HG03175 (cell line): ENCODE measurements around the gene PARP11.

Source experiments
- ATAC-seq: cut with Tn5 transposase; IDR thresholded peaks from one replicate; pipeline ENCODE4 v1.9.1; 2021; ENCODE audit warnings: mild to moderate bottlenecking, moderate library complexity; ENCODE audit not compliant: unreplicated experiment

Gene PARP11

DNA sequence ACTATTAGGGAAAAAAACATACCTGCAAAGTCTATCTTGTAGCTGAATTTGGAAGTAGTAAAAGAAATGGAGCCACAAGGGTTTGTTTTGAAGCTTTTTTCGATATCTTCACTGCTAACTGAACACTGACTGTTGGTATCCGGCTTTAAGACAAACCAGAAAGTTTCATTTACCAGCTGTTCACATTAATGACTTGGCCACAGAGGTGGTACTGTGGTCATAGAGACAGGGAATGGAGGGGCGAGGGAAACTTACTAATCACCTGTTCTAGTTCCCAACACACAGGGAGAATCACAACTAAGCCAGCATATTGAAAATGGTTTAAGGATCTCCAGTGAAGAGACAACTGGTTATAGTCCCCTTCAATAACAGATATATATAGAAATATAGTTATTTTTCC is 44.3 kb downstream of the PARP11 start:
- no peak for ATAC-seq

DNA sequence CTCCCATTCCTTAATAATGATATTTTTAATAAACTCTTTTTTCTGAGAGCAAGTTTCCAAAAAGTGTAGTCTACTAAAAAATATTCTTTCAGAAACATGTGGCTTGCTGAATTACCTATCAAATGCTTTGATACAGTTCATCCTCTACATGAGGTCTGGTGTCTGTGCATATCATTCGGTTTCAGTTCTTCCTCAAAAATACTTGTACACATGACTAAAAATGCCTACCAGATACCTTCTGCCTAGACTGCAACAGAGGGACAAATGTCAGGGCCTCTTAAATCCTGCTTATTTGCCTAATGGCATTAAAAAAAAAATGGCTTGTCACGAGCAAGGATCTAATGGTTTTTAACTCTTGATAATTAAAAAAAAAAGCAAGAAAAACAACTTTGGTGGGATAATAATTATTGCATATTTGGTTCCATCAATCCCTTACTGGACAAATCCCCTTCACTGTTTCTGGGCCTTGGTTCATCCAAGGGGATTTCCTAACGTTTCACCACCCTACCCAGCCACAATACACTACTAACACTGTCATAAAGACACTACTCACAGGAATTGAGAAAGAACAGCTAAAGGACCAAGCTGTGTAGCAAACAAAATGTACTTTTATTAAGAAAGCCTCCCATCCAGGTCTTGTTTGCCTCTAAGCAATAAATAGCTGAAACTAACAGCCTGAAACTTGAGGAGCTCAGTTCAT is 45.7 kb downstream of the PARP11 start:
- ATAC-seq = no peak

DNA sequence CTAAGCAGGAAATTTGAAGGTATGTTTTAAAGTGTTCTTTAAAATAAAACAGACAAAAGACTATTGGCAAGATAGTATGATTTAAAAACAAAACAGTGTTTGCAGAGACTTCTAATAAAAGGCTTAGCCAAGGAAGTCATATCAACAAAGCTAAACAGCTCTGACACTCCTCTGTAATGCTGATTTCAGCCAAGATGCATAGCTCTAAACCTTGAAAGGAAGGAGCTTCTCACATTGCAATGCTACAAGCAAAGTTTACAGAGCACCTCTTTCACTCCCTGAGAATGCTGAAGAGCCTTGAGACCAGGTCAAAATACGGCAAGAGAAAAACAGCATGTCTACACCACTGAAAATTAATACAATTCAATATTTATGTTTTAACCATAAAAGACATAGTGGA is 51.8 kb downstream of the PARP11 start:
- ATAC-seq = no peak

DNA sequence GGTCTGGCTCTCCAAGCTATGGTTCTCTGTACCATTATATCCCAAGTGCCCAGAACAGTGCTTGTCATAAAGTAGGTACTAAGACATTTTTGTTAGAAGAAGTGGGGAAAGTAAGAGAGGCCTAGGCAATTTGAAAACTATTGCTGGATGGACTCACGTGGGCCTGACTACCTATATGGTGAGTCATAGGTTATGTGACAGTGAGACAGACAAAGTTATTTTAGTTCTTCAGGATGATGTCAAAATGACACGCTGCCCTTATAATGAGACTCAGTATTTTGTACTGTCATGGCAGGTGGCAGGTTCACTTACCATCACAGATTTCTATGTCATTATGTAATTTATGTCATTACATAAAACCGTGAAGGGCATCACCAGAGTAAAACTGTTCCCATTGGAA is 53.1 kb downstream of the PARP11 start:
- no peak for ATAC-seq

DNA sequence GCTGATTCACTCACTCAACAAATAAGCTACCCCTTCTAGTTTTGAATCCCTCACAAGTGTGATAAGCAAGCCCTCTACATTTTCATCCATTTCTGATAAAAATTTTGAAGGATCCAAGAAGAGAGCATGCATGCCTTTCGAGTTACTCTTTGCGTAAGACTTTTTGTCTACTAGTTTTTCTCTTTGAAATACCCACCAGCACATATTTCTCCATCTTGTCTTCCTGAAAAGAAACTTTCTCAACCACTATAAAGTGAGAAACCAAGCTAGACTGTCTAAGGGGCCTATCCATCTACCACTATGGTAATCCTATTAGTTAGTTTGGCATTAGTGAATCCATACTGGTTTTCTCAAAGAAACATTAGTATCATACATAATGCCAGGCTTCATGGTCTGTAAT is 56.9 kb downstream of the PARP11 start:
- no peak for ATAC-seq

DNA sequence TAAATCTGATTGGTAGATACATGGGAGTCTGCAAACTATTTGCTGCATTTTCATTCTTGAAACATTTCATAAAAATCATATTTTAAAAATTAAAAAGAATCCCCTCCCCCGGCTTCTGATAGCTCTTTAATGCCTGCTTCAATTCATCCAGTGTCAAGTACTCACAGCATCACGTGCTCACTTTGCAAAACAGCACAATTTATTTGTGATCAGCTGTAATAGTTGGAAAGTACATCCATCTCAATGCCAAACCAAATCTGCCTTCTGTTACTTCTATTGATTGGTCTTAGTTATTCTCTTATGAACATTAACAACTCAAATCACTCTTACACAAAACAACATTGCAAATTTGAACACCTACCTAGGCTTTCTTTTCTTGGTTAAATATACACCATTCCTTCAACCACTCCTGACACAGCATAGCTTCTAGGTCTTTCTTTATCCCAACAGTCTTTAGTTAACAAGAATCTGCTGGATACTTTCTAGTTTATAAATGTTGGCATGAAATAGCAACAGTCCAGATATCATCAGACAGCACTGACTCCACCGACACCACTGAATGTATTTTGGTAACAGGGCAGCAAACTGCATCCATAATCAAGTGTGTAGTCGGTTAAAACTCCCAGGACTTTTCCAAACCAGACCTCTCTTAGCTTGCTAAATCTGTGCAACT is 58.0 kb downstream of the PARP11 start:
- no peak for ATAC-seq

DNA sequence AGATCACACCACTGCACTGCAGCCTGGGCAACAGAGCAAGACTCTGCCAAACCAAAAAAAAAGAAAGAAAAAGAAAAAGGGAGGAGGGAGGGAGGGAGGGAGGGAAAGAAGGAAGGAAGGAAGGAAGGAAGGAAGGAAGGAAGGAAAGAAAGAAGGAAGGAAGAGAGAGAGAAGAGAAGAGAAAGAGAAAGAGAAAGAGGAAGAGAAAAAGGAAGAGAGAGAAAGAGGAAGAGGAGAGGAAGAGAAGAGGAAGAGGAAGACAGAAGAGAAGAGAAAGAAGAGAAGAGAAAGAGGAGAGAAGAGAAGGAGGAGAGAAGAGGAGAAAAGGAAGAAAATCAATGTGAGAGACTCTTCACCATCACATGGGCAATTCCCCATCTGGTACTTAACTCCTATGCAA is 62.7 kb downstream of the PARP11 start:
- no peak for ATAC-seq

DNA sequence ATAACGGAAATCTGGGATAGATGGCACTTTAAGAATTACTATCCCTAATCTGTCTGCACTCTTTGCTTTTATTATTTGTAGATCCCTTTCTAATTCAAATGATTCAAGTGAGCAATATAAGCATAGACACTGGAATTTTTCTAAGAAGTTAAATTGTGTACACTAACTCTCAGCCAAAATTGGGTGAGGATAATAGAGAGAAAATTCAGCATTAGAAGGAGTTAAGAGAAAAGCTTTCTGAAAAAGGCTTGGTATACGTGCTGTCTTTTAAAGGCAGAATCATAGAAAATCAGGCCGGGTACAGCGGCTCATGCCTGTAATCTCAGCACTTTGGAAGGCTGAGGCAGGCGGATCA is 63.2 kb downstream of the PARP11 start:
- no peak for ATAC-seq

DNA sequence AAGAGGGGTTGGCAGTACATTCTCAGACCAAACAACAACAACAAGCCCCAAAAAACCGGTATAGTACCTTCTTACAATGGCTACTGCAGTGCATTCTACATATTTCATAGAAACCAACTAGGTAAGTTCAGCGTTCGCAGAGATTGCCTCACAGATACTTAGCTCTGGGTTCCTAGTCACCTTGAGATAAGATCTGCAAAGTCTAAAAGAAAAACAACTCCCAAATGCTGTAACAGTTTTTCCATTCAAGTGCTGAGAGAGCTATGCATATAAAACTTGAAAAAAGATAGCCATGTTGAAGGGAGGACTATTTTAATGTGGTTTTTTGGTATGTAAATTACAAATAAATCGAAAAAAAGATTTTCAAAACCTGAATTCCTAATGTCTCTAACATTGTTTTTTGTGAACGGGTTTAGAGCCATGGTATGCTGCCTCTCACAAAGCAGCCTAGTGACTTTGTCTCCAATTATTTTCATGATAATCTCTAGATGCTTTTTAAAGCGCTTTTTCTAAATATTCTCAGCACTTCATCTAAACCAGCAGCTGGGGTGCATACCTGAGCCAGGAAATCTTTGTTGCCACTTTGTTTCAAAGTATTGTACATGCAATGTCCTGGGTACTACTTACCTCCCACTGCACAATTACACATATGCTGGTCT is 63.7 kb downstream of the PARP11 start:
- ATAC-seq = no peak

DNA sequence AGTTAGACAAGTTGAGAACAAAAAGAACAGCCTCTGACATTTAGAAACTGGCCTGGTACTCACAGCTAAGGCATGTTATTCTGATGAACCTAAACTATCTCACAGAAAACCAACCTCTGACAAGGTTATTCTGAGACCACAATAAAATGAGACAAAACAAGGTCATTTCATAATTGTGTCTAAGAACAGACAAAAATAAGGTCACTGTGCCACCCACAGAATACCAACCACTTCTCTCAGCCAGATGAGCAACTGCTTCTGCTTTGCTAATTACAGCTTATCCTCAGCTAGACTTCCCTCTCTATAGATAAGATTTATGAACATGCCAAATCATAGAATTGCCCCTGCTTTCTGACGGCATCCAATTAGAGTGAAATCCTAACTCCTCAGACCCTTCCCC is 68.1 kb downstream of the PARP11 start:
- no peak for ATAC-seq

DNA sequence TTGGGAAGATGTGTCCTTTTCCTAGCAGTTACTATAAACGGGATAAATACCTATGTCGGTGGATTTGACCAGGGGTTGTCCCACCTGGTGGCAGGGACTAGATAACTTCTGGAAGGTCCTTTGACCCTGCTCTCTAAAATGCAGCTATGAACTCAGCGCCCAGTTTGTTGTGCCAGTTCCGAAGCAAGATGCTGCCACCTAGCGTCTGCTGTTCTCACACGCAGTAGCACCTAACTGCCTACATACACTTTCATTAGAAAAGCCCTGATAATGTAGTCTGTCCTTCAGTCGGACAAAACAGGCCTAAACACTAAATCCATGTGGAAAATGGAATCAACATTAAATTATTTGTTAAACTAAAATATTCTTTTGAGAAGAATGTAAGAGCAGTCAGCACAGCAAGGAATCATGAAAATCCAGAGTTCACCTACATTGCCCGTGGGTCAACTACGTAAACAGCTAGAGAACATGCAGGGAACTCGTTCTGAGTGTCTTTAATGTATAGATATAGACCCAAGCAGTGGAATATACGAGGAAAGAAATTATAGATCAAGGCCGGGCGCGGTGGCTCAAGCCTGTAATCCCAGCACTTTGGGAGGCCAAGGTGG is 69.2 kb downstream of the PARP11 start:
- ATAC-seq = no peak

DNA sequence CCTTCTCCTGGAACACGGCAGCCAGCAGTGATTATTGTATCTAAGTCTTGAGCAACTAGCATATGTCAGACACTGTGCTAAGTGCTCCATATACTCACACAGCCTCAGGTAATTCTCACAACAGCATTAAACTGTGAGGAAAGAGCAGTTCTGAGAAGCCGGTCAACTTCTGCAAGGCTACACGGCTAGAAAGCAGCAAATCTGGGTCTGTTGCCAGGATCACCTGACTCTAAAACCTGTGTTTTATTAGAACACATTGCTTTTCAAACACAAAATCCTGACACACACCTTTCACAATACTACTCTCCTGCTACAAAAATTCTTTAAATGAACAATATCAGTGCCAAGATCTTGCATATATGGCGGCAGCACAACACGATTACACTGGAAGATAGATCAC is 70.5 kb downstream of the PARP11 start:
- no peak for ATAC-seq

DNA sequence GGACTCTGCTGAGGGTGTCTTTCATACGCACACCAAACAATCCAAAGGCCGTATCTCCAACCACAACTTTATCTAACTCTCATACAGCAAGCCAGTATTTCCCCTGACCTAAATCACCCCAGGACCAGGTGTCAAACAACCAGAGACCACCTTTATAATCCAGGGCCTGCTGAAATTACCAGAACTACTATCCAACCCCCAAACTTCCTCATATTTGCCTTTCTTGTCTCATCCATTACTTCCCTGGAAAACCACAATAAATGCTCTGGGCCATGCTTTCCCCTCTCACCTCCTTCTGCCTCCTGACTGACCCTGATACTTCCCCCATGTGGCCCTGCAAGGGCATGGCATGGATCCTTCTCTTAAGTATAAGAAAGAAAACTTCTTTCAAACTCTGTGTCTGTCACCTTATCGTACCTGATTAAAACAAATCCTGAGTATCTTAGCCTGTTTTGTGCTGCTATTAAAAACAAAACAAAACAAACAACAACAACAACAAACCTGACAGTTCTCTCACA is 75.6 kb downstream of the PARP11 start:
- no peak for ATAC-seq

DNA sequence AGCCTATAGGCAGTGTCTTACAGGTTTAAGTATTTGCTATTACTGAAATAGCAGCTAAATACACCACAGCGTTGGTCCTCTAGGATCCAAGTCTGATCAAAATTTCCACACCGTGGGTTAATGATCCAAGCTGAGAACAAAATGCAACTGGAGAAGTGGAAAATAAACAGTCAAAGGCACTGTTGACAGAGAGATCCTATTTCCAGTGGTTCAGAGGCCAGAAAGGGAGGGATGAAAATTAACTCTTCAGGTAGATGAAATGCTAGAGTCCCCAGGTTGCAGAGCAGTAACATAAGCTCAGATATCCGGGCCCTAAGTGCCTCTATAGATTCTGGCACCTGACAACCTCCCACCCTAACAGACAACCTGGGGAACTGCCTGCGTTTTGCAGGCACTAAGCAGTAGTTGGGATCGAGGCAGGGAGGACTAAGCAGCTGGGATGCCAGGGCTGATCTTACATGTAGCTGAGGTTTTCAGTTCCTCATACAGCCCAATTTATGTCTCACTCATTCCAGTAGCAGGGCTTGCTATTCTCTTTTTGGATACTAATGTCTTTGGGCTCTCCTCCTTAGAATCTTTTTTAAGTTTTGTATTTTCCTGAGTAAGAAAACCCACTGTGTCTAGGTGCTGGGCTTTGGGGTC is 77.6 kb downstream of the PARP11 start:
- ATAC-seq = no peak

DNA sequence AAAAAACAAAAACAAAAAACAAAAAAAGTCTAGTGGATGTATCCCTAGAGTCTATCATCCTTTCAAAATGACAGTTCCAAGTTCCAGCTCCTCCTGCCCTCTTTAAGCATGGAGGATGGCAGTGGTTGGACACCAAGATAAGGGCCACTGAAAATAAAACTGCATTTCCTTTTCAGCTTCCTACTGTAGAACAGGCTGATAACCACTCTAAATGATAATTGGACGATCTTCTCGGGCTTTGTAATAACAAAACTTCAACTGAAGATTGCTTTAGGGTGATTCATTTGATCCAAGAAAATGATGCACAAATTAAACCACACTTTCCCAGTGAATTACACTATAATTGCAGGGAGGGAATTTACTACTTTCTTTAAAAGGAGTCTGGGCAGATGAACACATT is 78.1 kb downstream of the PARP11 start:
- ATAC-seq = no peak

DNA sequence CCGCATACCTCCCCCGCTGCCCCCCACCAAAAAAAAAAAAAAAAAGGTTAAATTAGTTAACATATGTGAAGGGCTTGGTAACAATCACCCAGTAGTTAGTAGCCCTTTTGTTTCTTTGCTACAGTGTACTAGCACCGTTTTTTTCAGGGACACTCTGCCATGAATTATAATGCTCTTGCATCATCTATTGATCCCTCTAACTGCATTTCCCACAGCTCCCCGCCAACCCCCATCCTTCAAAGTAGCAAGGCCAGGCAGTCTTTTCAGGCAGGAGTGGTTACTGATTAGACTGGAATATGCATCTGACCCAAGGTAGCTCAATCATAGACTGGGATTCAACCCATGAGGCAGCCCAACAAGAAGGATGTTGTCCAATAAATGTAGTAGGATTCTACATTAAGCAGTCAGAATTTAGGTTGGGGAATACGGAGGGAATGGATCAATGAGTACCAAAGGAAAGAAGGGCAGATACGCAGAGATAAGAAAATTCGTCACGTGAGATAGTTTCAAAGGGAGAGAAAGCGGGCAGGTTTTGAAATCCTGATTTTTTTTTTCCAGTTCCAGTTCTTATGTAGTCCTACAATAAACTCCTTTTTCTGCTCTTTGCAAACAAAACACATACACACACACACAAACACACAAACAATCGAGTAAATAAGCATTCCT is 80.4 kb downstream of the PARP11 start:
- no peak for ATAC-seq

DNA sequence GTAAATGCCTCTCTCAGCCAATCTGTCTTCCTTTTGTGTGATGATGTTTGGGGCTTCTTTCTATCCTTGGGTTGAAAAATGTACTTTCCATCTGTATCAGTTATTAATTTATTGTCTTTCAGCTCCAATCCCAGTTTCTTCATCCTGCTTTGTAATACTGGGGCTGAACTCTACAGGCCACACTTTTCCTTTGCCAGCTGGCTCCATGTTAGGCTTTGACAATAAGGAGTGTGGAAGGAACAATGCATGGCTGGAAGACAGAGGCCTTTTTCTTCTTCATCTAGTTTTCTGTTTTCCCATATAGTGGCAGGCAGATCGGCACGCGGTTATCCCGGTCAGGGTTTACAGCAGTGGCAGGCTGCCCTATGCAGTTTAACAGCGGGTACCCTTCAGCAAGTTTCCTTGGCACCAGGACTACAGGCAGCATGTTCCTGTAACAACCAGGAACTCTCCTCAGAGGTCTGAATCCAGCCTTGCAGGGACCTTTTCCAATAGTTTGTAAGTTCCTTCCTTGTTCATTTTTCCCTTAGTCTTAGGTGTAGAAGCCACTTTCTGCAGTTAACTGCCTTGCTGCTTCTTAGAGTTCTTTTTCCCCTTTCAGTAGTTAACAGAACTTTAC is 81.8 kb downstream of the PARP11 start:
- no peak for ATAC-seq

DNA sequence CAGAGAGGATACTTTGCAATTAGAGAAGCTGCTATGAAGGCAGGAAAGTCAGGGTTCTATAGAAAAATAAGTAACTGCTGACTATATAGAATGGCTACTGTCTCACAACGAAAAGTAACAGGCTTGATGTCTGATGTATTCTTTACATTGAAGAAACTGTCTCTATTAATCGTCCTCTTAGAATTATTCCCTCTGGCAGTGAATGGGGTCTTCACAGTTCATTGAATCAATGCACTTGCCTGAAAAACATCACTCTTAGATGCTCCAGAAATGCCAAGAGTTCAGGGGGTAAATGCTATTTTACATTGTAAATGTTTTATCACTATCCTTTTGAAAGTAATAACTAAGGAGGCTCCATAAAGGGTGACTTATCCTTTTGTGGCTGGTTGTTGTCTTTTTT is 82.6 kb downstream of the PARP11 start:
- no peak for ATAC-seq

DNA sequence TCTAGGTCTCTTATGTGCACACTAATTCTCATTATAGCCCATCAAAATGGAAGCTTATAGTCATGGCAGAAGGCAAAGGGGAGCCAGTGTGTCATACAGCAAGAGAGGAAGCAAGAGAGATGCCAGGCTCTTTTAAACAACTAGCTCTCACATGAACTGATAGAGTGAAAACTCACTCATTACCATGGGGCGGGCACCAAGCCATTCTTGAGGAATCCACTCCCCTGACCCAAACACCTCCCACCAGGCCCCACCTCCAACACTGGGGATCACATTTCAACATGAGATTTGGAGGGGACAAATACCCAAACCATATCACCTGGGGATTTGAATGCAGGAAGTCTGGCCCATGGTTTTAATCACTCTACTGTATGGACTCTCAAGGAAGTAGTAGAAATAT is 83.4 kb downstream of the PARP11 start:
- no peak for ATAC-seq

DNA sequence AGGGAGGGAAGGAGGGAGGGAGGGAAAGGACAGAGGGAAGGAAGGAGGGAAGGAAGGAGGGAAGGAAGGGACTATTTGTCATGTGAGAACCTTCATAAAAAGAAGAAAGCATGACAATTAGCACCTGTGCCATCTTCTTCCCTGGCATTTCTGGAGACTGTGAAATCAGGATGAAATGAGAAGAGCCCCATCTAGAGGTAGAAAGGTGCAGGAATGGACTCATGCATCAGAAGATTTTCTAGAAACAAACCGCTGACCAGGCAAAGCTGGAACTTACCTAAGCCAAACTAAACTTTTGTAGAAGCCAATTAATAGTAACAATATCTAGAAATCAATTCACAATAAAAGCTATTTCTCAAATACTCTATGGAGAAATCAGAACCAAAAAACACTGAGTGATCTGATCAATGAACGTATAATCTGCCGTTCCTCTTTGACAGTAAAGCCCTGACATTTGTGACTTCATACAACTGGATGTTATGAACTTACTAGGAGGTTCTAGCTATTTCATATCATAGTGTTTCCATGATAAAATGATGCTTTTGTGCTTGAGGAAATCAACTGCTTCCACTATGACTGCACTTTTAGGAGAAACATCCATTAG is 95.9 kb downstream of the PARP11 start:
- no peak for ATAC-seq
